ENCODE measurements around the gene MYH9. TPM values are rescaled to one million over a fixed set of nuclear protein-coding genes. Genes with fewer than 3 reads are reported as not detected.
"Not testable (repeated sequence)": the region's sequence is repeated elsewhere in the genome, so short reads cannot be mapped to it uniquely, and the experiment has no call there.

Gene MYH9
- total RNA-seq, 1 experiment from 2014 or later: 653 TPM

DNA sequence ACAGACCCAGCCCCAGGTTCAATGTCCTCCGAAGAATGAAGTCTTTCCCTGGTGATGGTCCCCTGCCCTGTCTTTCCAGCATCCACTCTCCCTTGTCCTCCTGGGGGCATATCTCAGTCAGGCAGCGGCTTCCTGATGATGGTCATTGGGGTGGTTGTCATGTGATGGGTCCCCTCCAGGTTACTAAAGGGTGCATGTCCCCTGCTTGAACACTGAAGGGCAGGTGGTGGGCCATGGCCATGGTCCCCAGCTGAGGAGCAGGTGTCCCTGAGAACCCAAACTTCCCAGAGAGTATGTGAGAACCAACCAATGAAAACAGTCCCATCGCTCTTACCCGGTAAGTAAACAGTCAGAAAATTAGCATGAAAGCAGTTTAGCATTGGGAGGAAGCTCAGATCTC, 120.7 kb downstream of the MYH9 start:
- H3K9me3 Mint-ChIP-seq (ENCODE audit: unreplicated experiment): no peaks in the 10 kb centered on the region
- H3K36me3 Mint-ChIP-seq (ENCODE audit: insufficient read depth, unreplicated experiment): no peaks in the 10 kb centered on the region
- DNase-seq (ENCODE audit: unreplicated experiment): no peak
- H3K27ac Mint-ChIP-seq (ENCODE audit: low read depth, unreplicated experiment): no peak overlapping the region
- no peaks in the 10 kb centered on the region for H3K27me3 Mint-ChIP-seq (ENCODE audit: insufficient read depth, unreplicated experiment)
- intact Hi-C loops (cut with micrococcal nuclease): no loop called here
- no peak overlapping the region for H3K4me3 Mint-ChIP-seq (ENCODE audit: unreplicated experiment)
- TF ChIP-seq, protein P1, sequence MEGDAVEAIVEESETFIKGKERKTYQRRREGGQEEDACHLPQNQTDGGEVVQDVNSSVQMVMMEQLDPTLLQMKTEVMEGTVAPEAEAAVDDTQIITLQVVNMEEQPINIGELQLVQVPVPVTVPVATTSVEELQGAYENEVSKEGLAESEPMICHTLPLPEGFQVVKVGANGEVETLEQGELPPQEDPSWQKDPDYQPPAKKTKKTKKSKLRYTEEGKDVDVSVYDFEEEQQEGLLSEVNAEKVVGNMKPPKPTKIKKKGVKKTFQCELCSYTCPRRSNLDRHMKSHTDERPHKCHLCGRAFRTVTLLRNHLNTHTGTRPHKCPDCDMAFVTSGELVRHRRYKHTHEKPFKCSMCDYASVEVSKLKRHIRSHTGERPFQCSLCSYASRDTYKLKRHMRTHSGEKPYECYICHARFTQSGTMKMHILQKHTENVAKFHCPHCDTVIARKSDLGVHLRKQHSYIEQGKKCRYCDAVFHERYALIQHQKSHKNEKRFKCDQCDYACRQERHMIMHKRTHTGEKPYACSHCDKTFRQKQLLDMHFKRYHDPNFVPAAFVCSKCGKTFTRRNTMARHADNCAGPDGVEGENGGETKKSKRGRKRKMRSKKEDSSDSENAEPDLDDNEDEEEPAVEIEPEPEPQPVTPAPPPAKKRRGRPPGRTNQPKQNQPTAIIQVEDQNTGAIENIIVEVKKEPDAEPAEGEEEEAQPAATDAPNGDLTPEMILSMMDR (IDR thresholded peaks at IDR 0.05; ENCODE audit: unreplicated experiment): no peak
- no TSS peak for BruUV-seq (replicated peaks)
- POLR2A ChIA-PET: no interaction called here
- CTCF ChIA-PET: interaction anchor here (1.7 kb wide), 1 partner anchor 11 kb away, joined by 4 read pairs; no protein-coding TSS in a partner anchor
- H3K4me1 Mint-ChIP-seq (ENCODE audit: insufficient read depth, unreplicated experiment): peaks cover 16% of the 10 kb centered on the region

DNA sequence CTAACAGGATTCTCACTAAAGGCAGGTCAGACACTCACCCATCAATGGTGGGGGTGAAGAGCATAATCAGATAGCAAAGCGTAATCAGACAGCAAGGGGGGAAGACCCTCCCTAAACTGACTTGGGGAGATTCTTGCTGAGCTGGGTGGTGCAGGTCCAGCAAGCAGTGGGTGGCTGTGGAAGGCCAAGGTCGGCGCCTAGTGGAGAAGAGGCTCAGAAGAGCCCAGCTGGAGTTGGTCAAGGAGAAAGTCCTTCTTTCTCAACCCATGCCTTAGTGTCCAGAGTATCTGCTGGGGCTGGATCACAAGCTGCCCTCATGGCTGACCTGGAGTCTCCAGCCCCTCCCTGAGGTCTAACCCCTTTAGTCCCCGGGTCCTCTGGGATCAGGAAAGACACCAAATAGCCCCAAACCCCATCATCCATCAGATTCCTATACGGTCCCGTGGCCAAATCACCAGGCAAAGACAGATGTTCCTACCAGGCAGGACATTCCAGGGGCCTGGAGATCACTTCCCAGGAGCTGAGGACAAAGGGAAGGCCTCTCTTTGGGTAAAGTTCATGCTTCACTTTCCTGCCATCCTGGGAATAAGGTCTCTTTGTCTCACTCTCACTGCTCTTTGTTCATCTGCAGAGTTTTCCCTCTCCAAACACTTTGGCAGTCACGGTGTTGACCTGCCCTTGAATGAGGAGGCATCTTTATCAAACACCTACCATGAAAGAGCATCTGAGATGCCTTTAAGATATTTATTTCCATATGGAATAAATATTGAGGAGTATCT, 123.7 kb downstream of the MYH9 start:
- H3K4me3 Mint-ChIP-seq (ENCODE audit: unreplicated experiment); H3K36me3 Mint-ChIP-seq (ENCODE audit: insufficient read depth, unreplicated experiment); BruUV-seq (replicated peaks); H3K9me3 Mint-ChIP-seq (ENCODE audit: unreplicated experiment); intact Hi-C loops (cut with micrococcal nuclease); H3K27me3 Mint-ChIP-seq (ENCODE audit: insufficient read depth, unreplicated experiment); DNase-seq (ENCODE audit: unreplicated experiment): not testable (repeated sequence)
- Mint-ChIP-seq H3K4me1 (ENCODE audit: insufficient read depth, unreplicated experiment) (peaks cover 16% of the 10 kb centered on the region), H3K27ac (ENCODE audit: low read depth, unreplicated experiment) (peak overlapping the region; percentile 81)
- ChIA-PET POLR2A (interaction anchor here (1.5 kb wide), 1 partner anchor 11 kb away, joined by 4 read pairs; no protein-coding TSS in a partner anchor), CTCF (interaction anchor here (1.4 to 1.5 kb wide), 2 partner anchors 13 to 14 kb away, joined by 4 to 5 read pairs; no protein-coding TSS in a partner anchor)

DNA sequence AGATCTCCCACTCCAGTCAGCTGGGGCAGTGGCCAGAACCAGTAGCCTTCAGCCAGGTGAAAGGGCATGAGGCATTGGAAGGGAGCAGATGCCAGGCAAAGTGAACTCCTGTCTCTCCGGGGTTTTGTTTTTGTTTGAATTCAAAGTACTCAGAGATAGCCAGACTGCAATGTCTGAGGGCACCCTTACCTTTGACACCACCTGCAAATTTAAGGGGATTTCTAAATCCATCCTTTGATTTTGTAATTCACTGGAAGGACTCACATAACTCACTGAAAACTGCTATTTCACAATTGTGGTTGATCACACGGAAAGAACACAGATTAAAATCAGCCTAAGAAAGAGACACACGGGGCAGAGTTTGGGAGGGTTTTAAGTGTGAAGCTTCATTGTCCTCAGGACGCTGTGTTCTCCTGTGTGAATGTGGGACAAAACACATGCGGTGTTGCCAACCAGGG, 124.5 kb downstream of the MYH9 start:
- H3K4me3 Mint-ChIP-seq (ENCODE audit: unreplicated experiment); CTCF ChIA-PET; POLR2A ChIA-PET; H3K36me3 Mint-ChIP-seq (ENCODE audit: insufficient read depth, unreplicated experiment); intact Hi-C loops (cut with micrococcal nuclease); BruUV-seq (replicated peaks); H3K27me3 Mint-ChIP-seq (ENCODE audit: insufficient read depth, unreplicated experiment); H3K9me3 Mint-ChIP-seq (ENCODE audit: unreplicated experiment): not testable (repeated sequence)
- Mint-ChIP-seq H3K27ac (ENCODE audit: low read depth, unreplicated experiment) (peak overlapping the region; percentile 81), H3K4me1 (ENCODE audit: insufficient read depth, unreplicated experiment) (peaks cover 16% of the 10 kb centered on the region)
- DNase-seq (ENCODE audit: unreplicated experiment): peak; percentile 39

DNA sequence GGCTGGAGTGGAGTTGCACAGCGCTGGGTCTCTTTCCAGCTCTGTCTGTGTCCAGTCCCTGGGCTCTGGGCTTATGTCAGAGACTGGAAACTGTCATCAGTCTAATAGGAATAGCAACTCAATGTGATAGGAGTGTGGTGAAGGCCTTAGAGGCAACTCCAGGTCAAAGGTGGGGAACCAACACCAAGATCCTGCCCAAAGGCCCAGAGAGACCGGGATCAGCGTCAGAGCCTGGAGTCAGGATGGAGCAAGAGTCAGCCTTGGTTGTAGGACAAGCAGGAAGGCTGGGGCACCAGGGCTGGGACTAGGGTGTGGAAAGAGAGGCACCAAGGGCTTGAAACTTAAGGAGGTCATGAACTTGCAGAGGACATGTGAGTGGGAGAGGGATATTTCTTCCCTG, 125.5 kb downstream of the MYH9 start:
- DNase-seq (ENCODE audit: unreplicated experiment); POLR2A ChIA-PET; H3K4me3 Mint-ChIP-seq (ENCODE audit: unreplicated experiment); H3K9me3 Mint-ChIP-seq (ENCODE audit: unreplicated experiment); BruUV-seq (replicated peaks); H3K36me3 Mint-ChIP-seq (ENCODE audit: insufficient read depth, unreplicated experiment); H3K27ac Mint-ChIP-seq (ENCODE audit: low read depth, unreplicated experiment); intact Hi-C loops (cut with micrococcal nuclease); H3K27me3 Mint-ChIP-seq (ENCODE audit: insufficient read depth, unreplicated experiment): not testable (repeated sequence)
- CTCF ChIA-PET: interaction anchor here (0.6 kb wide), 1 partner anchor 44 kb away, joined by 4 read pairs; no protein-coding TSS in a partner anchor
- H3K4me1 Mint-ChIP-seq (ENCODE audit: insufficient read depth, unreplicated experiment): peaks cover 16% of the 10 kb centered on the region

DNA sequence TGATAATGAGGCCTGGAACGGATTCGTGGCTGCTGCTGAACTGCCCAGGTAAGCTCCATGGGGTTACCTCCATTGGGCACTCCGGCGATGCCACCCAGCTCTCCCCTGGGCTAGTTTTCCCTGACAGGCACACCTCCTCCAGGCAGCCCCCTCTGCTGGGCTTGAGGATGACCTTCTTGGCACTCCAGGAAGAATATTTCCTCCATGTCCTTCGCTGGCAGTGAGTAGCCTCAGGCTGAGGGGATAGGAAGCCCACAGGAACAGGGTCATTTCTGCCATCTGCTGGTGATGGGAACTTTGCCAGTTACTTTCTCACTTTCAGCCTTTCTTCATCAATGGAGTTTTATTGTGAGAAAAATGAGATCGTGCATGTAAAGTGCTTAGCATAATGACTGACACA, 126.1 kb downstream of the MYH9 start:
- DNase-seq (ENCODE audit: unreplicated experiment); H3K27me3 Mint-ChIP-seq (ENCODE audit: insufficient read depth, unreplicated experiment); H3K9me3 Mint-ChIP-seq (ENCODE audit: unreplicated experiment); H3K36me3 Mint-ChIP-seq (ENCODE audit: insufficient read depth, unreplicated experiment); BruUV-seq (replicated peaks); intact Hi-C loops (cut with micrococcal nuclease); CTCF ChIA-PET; H3K27ac Mint-ChIP-seq (ENCODE audit: low read depth, unreplicated experiment); H3K4me3 Mint-ChIP-seq (ENCODE audit: unreplicated experiment): not testable (repeated sequence)
- POLR2A ChIA-PET: interaction anchor here (1.9 kb wide), 1 partner anchor 8 kb away, joined by 5 read pairs; no protein-coding TSS in a partner anchor
- peaks cover 16% of the 10 kb centered on the region for H3K4me1 Mint-ChIP-seq (ENCODE audit: insufficient read depth, unreplicated experiment)

Measured in MCF 10A (cell line).